ENCODE measurements around the gene PMVK. TPM values are rescaled to one million over a fixed set of nuclear protein-coding genes. Genes with fewer than 3 reads are reported as not detected.
"Not testable (repeated sequence)": the region's sequence is repeated elsewhere in the genome, so short reads cannot be mapped to it uniquely, and the experiment has no call there.

The PMVK gene
- total RNA-seq, 4 donors from 2014 or later: 7.4 to 16.2 (median 12.1) TPM

DNA sequence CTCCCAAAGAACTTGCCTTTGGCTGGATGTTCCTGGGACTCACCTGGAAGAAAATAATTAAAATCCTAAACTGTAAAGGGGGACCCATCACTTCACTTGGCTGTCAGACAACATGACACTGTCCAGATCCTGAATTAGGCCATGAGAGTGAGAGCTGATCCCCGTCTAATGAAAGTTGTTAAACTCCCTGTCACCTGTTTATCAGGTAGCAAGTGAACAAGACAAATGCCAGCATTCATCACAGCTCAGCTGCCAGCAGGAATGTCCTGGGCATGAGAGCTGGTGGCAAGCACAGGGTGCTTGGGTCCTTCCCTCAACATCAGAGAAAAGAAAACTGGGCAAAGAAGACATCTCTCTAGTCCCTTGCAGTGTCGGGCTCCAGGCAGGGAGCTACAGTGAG lies 23.8 kb downstream of the PMVK start:
- TF ChIP-seq, protein P1, sequence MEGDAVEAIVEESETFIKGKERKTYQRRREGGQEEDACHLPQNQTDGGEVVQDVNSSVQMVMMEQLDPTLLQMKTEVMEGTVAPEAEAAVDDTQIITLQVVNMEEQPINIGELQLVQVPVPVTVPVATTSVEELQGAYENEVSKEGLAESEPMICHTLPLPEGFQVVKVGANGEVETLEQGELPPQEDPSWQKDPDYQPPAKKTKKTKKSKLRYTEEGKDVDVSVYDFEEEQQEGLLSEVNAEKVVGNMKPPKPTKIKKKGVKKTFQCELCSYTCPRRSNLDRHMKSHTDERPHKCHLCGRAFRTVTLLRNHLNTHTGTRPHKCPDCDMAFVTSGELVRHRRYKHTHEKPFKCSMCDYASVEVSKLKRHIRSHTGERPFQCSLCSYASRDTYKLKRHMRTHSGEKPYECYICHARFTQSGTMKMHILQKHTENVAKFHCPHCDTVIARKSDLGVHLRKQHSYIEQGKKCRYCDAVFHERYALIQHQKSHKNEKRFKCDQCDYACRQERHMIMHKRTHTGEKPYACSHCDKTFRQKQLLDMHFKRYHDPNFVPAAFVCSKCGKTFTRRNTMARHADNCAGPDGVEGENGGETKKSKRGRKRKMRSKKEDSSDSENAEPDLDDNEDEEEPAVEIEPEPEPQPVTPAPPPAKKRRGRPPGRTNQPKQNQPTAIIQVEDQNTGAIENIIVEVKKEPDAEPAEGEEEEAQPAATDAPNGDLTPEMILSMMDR (IDR thresholded peaks at IDR 0.05): no peak
- DNase-seq (ENCODE audit: low spot score) (no peak), ATAC-seq (ENCODE audit: low FRiP score) (no peak)

GRCh38 chr1:154911691-154912550 lies 24.6 kb downstream of the PMVK start:
- TF ChIP-seq, protein P1 (IDR thresholded peaks at IDR 0.05): no peak
- DNase-seq (ENCODE audit: low spot score): no peak
- no peak for ATAC-seq (ENCODE audit: low FRiP score)

GRCh38 chr1:154910851-154911250 lies 25.7 kb downstream of the PMVK start:
- DNase-seq (ENCODE audit: low spot score) (no peak), ATAC-seq (ENCODE audit: low FRiP score) (no peak)
- TF ChIP-seq, protein P1 (IDR thresholded peaks at IDR 0.05): no peak

- no peak for ATAC-seq (ENCODE audit: low FRiP score)
- TF ChIP-seq, protein P1 (IDR thresholded peaks at IDR 0.05): no peak
- DNase-seq (ENCODE audit: low spot score): no peak
Measured at GRCh38 chr1:154908937-154909336, 27.6 kb downstream of the PMVK start.

GRCh38 chr1:154908129-154908528 lies 28.4 kb downstream of the PMVK start:
- not testable (repeated sequence) for ATAC-seq (ENCODE audit: low FRiP score); DNase-seq (ENCODE audit: low spot score)

DNA sequence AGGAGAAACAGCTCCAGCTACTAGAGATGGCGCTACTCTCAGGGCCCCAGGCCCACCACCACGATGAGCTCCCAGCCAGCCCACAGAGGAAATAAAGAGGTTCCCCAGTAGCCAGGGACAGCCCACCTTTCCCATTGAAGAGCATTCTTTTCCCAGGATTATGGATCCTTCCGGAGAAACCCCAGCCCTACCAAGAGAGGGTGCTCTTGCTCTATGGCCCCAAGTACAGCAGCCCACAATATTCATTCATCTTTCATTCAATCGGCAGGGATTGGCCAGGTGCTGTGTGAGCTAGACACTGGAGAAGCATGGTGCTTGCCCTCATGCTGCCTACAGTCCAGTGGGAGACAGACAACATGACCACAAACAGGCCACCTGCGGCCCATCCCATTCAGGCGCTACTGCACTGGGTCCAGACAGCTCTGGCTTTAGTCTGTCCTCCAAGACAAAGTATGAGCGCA lies 29.9 kb downstream of the PMVK start:
- TF ChIP-seq, protein P1 (IDR thresholded peaks at IDR 0.05): no peak

GRCh38 chr1:154902938-154903566 lies 33.5 kb downstream of the PMVK start:
- DNase-seq (ENCODE audit: low spot score) (no peak), ATAC-seq (ENCODE audit: low FRiP score) (no peak)
- TF ChIP-seq, protein P1 (IDR thresholded peaks at IDR 0.05): no peak

More for the DNA sequence above, 29.9 kb downstream of the PMVK start:
- ATAC-seq (ENCODE audit: low FRiP score): no peak
- DNase-seq (ENCODE audit: low spot score): no peak
